Pancreas (tissue), 10 donors: ENCODE data around the gene MT1G. TPM values are rescaled to one million over a fixed set of nuclear protein-coding genes. Genes with fewer than 3 reads are reported as not detected.

Experiments used
- ATAC-seq, 4 donors: fragments of 200-7000 bp; cut with Tn5 transposase; one replicate each; pipeline versions ENCODE4 v1.8.0 to v1.9.1; 2020; ENCODE audit warnings: mild to moderate bottlenecking in 4 of 4, moderate library complexity in 4 of 4
- DNase-seq, 6 donors: peaks; one replicate each; pipeline ENCODE4 v3.0.0-alpha.2; 2020
- FAIRE-seq: peaks from 2 replicates; lab custom pipeline; 2012; peaks lifted over from hg19 to GRCh38; lab: Jason Lieb, UNC
- H3K27ac ChIP-seq, 4 donors: fragments of 200-600 bp; sonication (generic); 1 replicate in 3 of 4; 2 replicates in 1 of 4; pipeline versions ENCODE4 v1.5.0 to v1.8.0; 2020
- H3K27me3 ChIP-seq, 4 donors: fragments of 200-600 bp; one replicate each; pipeline ENCODE4 v1.8.0; 2021
- H3K36me3 ChIP-seq, 3 donors: fragments of 200-600 bp; sonication (generic) in 1 of 3; one replicate each; pipeline versions ENCODE4 v1.5.0 to v1.8.0; 2020 to 2021
- H3K4me1 ChIP-seq, 3 donors: fragments of 200-600 bp; one replicate each; pipeline ENCODE4 v1.8.0; 2021
- H3K4me3 ChIP-seq, 4 donors: fragments of 200-600 bp; sonication (generic) in 2 of 4; one replicate each; pipeline versions ENCODE4 v1.5.0 to v1.8.0; 2020 to 2021
- H3K9me3 ChIP-seq, 4 donors: fragments of 200-600 bp; one replicate each; pipeline ENCODE4 v1.8.0; 2021
- CTCF ChIP-seq, 4 donors: fragments of 200-600 bp; sonication (generic) in 3 of 4; IDR thresholded peaks; one replicate each; pipeline versions ENCODE4 v1.5.0 to v1.8.0; 2021; ENCODE audit warnings: antibody characterized with exemption in 4 of 4
- WGBS, 2 donors: extraction: QIAGEN DNeasy Blood & Tissue Kit; methylation state at CpG; one replicate each; pipeline ENCODE4 v1.1.7; 2013; 5-methylcytosine and 5-hydroxymethylcytosine counted together
- intact Hi-C, 3 donors: fragments of 100-400 bp; cut with DNase I; formaldehyde crosslinking; loops; one replicate each; pipeline versions ENCODE4 v1.11.1 to v1.14.2; 2022
- polyA plus RNA-seq, 2 donors: library from polyadenylated mRNA; stranded (reverse); fragments of 200-250 nt; gene quantifications; one replicate each; pipeline ENCODE4 v1.2.3, GENCODE V29; 2013
- total RNA-seq, 6 donors: library from RNA; stranded (reverse); fragmentation: NEBNext Ultra II Directional in 4 of 6; extraction: Animal tissue kit (Norgen Biotek cat#: 25700) in 4 of 6; gene quantifications; one replicate each; pipeline versions ENCODE4 v1.2.1 to v1.2.4, GENCODE V29; 2021 to 2023
- donor health status: healthy with polysubstance abuse.
- donor health status: DM: no; HTN: no; CAD: no; lungs with moderate emphysema.
- donor health status: DM: no; HTN: no; CAD: no.
- donor health status: control.
- donor health status: control.
- donor health status: Bipolar disorder and iron deficiency.
- donor health status: DM: yes; HTN: yes; CAD: no.
- donor health status: DM: no; HTN: no; CAD: no.
- donor health status: DM: no; HTN: no; CAD: no.
- donor health status: DM: yes; HTN: yes; CAD: no.

The MT1G gene
- total and polyA plus RNA-seq, 8 donors, result 76.9 to 766 (median 195) TPM

- Histone ChIP-seq H3K4me3 (no peak overlapping the region), H3K9me3 (no peaks in the 10 kb centered on the region), H3K4me1 (peaks cover 0 to 9% (median 9%) of the 10 kb centered on the region in 3 donors), H3K27ac (no peak overlapping the region), H3K27me3 (no peaks in the 10 kb centered on the region), H3K36me3 (no peaks in the 10 kb centered on the region)
- FAIRE-seq, result no peak
- no peak for TF ChIP-seq CTCF (IDR thresholded peaks at IDR 0.05)
- intact Hi-C loops, result no loop called here
- DNase-seq, result no peak
- WGBS, 2 donors, result 55 to 62% methylated on average over 9 of the region's 9 CpGs
- no peak for ATAC-seq
Measured at GRCh38 chr16:56628486-56629350, 39.1 kb downstream of the MT1G start.

- Histone ChIP-seq H3K4me3 (peak overlapping the region; percentile 37 to 74 (median 63)), H3K4me1 (peaks cover 0 to 9% (median 7%) of the 10 kb centered on the region in 3 donors), H3K27me3 (no peaks in the 10 kb centered on the region), H3K27ac (peak overlapping the region; percentile 94 to 97 (median 95)), H3K36me3 (no peaks in the 10 kb centered on the region), H3K9me3 (no peaks in the 10 kb centered on the region)
- DNase-seq (peak in 1 of 6 donors; percentile 34), ATAC-seq (peak in 3 of 4 donors; percentile 2 to 25 (median 8)), FAIRE-seq (no peak)
- no peak for TF ChIP-seq CTCF (IDR thresholded peaks at IDR 0.05)
- 8 to 12% methylated on average over 7 of the region's 7 CpGs for WGBS, 2 donors
- intact Hi-C loops, result no loop called here
Measured at GRCh38 chr16:56626685-56627084, 41.2 kb downstream of the MT1G start.

- H3K27ac ChIP-seq, result peak overlapping the region; percentile 94 to 97 (median 95)
- DNase-seq (peak in 4 of 6 donors; percentile 60 to 84 (median 77)), ATAC-seq (peak; percentile 50 to 73 (median 64)), FAIRE-seq (no peak)
- H3K4me1 ChIP-seq, result peaks cover 0 to 9% (median 7%) of the 10 kb centered on the region in 3 donors
- no peaks in the 10 kb centered on the region for H3K9me3 ChIP-seq
- H3K4me3 ChIP-seq, result peak overlapping the region; percentile 37 to 74 (median 63)
- TF ChIP-seq CTCF (IDR thresholded peaks at IDR 0.05), result no peak
- intact Hi-C loops, result no loop called here
- H3K27me3 ChIP-seq, result no peaks in the 10 kb centered on the region
- H3K36me3 ChIP-seq, result no peaks in the 10 kb centered on the region
- WGBS, 2 donors, result 6 to 20% methylated on average over 16 of the region's 16 CpGs
Measured at GRCh38 chr16:56625943-56626654, 41.8 kb downstream of the MT1G start.

GRCh38 chr16:56625140-56625942, 42.5 kb downstream of the MT1G start, which contains the start of gene MT1E:
Gene MT1E, plus strand, starts transcription at chr16:56625781. Its CDS starts 71 bp downstream, at chr16:56625852.
- WGBS, 2 donors, result 1% methylated on average over 50 to 62 of the region's 62 CpGs
- Histone ChIP-seq H3K27me3 (no peaks in the 10 kb centered on the region), H3K36me3 (no peaks in the 10 kb centered on the region), H3K4me3 (peak within 1 kb of the TSS; percentile 37 to 74 (median 63)), H3K27ac (peak within 1 kb of the TSS; percentile 94 to 97 (median 95)), H3K4me1 (peaks cover 0 to 9% (median 7%) of the 10 kb centered on the region in 3 donors), H3K9me3 (no peaks in the 10 kb centered on the region)
- TF ChIP-seq CTCF (IDR thresholded peaks at IDR 0.05), result no peak
- ATAC-seq, result peak; percentile 77 to 93 (median 90)
- no peak for FAIRE-seq
- intact Hi-C loops, result no loop called here
- DNase-seq, result peak; percentile 81 to 93 (median 88)
